Midbrain (tissue), 1 donor: ENCODE results near the gene NRBP1.

Experiments used
- DNase-seq: peaks from one replicate; lab custom pipeline; 2025; lab: John Stamatoyannopoulos, UW

NRBP1 gene

DNA sequence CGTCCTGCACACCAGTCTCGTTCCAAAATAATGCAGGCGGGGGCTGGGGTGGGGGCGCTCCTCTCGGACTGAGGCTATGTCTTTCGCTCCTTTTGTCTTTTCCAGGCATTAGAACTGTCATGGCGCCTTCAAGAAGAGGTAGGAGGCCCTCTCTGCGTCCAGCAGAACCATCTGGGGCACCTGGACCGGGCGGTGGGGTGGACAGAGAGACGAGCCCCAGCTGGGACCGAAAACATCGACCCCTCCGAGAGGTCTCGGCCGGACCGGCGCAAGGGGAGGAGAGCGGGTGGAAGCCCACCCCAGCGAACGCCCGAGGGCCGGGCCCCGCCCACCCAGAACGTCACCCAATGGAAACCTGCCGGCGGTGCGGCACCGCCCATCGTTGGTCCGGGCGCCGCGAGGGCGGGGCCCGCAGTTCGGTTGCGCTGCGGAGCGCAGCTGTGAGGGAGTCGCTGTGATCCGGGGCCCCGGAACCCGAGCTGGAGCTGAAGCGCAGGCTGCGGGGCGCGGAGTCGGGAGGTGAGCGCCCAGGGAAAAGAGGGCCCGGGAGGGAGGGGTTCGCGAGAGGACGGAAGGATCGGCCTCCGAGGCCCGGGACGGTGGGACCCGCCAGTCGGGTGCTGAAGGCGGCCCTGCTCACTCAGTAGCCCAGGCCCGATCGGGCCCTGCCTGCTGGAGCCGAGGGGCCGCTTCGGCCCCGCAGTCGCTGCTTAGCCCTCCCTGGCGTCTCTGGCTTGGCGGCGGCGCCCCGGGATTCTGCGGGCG lies at the start of gene NRBP1:
Gene NRBP1, plus strand, starts transcription at position 419 of the 765 bp plus-strand sequence. CDS start 4,643 bp downstream, outside the sequence.
- DNase-seq, result peak; percentile 98

DNA sequence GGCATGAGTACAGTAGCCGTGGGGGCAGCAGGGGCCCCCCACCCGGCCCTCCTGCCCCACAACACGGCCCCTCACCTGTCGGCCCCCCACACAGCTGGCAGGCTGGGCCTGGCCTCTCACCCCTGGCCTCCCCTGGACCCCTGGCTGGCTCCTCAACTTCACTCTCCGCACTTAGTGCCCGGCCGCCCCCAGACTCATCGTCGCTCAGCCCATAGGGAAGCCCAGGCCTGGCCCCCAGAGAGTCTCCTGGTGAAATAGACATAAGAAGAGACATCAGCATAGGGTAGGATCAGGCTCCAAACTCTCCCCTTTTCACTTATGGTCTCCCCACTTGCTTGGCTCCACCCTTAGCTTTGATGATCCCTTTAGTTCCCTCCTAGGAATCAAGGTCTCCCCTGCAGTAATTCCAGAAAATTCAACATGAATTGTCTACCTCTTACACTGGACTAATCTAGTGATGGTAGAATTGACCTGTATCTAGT lies 49.6 kb upstream of the NRBP1 start:
- no peak for DNase-seq

DNA sequence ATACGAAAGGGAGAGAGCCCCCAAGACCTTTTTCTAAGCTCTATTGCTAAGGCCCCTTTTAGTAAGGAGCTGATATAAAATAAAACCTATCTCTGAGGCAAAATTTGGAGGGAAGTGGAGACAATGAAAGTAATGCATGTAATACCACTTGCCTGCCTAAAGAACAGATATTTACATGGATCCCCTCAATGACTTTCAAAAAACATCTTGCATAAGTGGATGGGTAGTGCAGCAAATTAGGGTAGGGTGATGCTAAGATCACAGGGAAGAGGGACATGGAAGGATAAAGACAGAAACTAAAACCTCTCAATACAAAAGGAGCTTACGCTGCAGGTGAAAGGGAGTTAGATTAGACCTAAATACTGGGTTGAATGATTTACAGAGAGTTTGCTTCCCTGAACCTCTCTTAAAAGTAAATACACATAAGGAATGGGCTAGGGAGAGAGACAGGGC lies 49.0 kb upstream of the NRBP1 start:
- DNase-seq, result no peak

DNA sequence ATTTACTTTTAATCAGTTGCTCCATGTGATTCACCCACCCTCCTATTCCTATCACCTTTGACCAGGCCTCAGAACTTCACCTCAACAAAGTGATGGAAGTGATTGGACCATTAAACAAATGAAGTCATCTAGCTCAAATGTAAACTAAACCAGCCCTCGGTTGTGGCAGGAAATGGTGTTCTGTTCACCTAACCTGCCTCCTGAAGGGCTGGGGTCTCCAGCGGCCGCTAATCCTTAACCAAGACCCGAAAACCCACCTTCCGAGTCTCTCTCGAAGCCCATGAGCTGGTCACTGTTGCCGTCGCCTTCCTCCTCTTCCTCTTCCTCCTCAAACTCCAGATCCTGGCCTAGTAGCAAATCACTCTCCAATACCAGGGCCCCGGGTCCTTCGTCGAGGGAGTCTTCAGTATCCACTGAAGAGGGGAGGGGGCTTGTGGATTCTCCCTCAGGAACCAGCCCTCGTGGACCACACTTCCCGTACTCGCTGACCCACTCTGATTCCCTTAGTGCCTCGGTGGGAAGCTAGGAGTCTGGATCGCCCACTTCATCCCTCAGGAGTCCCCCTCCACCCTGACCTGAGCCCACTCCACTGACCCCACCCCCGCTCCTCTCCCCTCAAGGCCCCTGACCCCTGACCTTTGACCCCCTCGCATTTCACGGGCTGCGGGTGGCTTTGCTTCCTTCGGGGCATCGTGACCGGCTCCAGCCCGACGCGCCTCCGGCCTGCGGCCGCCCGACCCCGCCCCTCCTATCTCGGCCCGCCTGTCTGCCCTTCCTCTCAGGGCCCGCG lies 48.4 kb upstream of the NRBP1 start:
- DNase-seq, result peak; percentile 81

DNA sequence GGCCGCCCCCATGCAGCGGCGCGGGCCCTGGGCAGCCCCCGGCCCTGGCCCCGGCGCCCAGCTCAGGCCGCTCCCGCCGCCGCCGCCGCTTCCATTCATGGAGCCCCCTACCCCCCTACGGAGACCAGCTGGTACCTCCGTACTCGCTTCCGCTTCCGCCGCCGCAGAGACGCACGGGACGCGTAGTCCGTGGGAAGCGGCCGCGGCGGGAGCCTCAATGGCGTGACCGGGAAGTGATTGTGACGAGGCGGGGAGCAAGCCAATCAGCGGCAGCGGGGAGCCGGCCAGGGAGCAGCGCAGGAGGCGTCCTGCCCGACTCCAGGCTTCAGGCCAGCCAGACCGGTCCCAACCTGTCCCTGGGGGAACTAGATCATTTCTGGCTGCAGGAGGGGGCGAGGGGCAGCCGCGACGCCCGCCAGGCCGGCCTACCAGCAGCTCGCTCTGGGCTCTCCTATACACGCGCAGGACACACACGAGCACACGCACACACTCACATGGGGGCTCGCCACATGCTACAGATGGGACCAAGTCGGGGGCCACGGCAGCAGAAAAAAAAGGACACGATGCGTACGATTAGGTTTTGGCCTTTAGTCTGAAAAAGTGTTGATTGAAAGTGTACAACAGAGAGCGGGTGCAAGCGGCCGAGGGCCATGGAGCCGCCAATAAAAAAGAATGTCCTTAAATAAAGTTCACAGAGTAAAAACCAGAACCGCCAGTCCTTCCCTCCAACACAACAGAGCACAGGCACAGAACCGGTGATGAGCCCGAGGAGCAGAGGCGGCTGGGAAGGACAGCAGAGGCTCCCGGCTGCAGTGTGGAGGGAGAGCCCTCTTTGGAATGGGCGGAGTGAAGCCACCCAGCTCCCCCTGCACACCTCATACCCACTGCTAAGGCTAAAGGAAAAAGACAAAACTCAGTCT lies 47.5 kb upstream of the NRBP1 start, which contains the start of gene ZNF513:
Gene ZNF513, minus strand, starts transcription at position 109 of the 920 bp plus-strand sequence. CDS start 208 bp downstream, outside the sequence.
- peak; percentile 99 for DNase-seq

DNA sequence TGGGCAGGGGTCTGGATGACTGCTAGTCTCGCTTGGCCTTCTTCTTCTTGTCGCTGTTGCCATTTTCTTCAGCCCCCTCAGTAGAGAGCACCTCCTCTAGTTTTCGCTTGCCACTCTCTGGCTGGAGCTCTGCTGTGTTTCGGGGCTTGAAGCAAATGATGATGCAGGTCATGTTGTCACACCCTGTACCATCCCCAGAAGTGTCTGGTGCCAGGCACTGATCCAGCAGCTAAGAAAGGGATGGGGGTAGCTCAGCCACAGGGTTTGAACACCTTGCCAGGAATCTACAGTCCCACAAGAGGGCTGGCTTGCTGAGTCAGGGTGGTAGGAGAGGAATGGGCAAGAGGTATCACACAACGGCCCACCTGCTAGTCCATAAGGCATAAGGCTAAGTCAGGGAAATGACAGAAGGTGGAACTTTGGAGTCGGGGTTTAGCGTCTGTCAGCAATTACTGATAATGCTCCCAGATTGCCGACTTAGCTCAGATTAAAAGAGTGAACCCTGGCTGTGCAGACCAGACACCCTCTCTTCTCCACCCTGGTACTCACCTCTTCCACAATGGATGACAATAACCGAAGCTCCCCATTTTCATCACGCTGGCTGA lies 46.8 kb upstream of the NRBP1 start:
- no peak for DNase-seq

DNA sequence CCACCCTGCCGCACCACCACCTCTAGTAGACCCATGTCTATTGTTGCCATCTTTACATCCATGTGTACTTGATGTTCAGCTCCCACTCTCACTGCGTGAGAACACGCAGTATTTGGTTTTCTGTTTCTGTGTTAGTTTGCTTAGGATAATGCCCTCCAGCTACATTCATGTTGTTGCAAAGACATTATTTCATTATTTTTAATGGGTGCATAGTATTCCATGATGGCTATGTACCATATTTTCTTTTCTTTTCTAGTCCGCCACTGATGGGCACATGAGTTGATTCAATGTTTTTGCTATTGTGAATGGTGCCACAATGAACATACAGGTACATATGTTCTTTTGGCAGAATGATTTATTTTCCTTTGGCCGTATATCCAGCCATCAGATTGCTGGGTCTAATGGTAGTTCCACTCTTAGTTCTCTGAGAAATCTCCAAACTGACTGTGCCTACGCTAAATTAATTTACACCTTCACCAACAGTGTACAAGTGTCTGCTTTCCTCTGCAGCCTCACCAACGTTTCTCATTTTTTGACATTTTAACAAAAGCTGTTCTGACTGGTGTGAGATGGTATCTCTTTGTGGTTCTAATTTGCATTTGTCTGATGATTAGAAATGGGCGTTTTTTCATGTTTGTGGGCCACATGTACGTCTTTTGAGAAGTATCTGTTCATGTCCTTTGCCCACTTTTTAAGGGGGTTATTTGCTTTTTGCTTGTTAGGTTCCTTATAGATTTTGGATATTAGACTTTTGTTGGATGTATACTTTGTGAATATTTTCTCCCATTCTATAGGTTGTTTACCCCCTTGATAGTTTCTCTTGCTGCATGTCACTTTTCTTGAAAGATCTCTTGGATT lies 37.4 kb upstream of the NRBP1 start:
- DNase-seq, result no peak

DNA sequence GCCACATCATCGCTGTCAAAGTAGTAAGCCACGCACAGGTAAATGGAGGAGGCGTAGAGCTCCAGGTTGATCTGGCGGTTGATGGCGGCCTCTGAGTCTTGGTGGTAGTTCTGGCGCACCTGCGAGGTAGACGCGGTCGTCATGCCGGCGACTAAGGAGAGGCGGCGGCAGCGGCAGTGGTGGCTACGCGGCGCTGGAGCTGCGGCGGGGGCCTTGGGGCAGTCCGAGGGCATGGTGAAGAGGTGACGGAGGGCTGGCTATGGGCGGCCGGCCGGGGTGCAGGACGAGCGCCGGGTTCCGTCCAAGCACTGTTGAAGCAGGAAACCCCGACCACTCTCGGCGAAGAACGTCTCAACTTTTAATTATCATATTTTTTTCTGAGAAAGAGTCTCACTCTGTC lies 35.2 kb upstream of the NRBP1 start:
- DNase-seq, result no peak

DNA sequence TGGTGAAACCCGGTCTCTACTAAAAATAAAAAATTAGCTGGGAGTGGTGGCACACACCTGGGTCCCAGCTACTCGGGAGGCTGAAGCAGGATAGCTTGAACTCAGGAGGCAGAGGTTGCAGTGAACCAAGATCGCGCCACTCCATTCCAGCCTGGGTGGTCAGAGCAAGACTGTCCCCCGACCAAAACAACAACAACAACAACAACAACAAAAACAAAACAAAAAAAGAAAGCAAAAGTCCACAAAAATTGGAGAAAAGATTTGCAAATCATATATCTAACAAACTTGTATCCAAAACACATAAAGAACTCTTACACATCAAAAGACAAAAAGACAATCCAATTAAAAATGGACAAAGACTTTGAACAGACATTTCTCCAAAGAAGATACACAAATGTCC lies 29.5 kb upstream of the NRBP1 start:
- no peak for DNase-seq

DNA sequence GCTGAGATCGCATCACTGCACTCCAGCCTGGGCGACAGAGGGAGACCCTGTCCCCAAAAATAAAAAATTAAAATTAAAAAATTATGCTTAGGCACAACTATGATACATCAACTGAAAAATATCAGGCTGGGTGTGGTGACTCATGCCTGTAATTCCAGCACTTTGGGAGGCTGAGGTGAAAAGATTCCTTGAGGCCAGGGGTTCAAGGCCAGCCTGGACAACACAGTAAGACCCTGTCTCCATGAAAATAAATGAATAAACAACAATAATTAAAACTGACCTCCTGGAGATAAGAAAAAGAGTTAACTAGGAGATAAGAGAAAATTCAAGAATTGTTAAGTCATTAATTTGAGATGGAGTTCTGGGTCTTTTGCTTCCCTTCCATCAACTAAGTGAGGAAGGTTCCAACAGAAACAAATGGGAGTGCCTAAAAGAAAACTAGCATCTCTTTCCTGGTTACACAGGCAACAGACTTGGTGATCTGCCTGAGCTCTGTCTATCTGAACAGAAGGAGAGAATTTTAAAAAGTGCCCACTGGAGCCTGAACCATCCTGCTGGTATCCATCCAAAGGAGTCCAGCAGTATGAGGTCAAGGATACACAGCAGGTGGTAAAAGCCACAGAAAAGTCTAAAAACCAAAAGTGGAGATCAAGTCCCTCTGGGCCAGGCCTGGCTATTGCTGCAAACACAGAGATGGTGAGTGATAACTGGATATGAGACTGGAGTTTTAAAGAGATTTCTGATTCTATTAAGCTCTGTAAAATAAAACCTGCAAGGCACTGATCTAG lies 27.9 kb upstream of the NRBP1 start:
- no peak for DNase-seq

DNA sequence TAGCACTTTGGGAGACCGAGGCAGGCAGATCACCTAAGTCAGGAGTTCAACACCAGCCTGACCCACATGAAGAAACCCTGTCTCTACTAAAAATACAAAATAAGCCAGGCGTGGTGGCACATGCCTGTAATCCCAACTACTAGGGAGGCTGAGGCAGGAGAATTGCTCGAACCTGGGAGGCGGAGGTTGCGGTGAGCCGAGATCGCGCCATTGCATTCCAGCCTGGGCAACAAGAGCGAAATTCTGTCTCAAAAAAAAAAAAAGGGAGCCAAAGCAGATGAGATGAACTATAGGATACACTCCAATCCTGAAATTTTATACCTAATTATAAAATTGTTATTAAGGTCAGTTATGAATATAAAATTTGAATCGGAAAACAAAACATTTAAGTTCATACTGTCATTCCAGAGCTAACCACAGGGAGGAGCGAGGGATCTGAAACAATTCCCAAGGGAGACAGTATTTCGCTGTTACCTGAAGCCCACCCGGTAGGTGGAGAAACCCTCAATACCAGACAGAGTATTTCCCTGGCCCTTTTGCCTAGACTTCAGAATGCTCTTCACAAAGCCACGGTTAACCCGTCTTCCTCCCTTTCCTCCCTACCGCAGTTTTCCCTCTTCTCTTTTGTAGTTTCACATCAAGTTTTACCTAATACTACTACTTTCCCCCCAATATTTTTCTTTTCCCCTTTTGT lies 20.5 kb upstream of the NRBP1 start:
- DNase-seq, result no peak

DNA sequence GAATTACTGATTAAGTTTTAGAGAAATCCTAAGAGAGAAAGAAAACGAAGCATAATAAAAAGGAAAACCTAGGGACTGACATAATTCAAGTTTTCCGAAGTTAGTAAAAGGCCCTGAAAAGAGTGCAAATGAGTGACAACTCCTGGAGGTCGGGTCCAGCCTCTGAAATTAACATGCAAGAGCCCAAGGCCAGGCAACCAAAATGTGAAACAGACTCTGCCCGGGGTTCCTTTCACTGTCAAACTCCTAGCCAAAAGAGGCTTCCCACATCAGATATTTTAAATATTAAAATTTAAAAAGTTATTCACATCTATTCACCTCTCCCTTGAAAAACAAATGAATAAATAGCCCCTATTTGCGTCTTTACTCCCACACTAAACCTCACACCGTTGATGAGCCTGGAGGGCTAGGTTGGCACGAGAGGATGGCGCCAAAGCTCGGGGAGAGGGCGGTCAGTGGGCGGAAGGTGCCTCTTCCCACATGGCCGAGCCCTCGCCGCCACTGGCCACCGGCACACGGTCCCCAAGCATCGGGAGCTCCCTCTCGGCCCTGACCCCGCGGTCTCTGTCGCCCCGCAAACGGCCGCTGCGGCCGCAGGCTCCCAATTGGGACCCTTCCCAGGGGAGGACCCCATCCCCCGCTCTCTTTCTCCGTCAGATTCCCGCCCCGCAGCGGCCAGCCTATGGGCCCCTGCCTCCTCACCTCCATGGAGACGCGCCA lies 19.7 kb upstream of the NRBP1 start:
- DNase-seq, result no peak

DNA sequence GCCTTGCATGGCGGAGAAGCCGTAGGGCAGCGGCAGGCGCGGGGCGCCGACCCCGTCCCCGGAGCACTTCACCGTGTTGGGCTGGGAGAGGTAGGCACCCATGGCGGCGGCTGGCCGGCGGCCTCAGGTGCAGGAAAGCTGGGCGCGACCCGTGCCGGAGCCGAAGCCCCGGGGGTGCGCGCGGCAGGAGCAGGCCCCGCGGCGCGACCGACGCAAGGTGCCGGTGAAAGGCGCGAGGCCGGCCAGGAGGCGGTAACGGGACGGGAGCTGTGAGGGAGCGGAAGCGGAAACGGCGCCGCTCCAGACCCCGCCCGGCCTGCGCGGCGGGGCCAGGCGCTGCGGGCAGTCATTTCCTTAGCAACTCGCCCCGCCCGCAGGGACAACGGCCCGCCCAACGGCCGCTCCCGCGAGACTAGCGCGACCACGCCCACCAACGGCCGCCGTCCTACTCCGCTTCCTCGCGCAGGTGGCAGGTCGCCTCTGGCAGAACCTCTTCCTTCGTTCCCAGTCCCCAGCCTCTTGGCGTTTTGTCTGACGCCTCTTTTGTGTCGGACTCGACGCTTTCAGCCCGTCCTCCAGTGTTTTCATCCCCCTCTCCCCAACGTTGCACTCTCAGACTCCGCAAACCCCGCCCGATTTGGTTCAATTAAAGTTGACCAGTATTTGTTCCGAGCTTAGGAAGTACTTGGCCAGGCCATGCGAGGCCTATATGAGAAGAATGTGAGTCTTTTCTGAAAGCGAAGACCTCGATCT lies 18.9 kb upstream of the NRBP1 start, which contains the start of gene PPM1G:
Gene PPM1G, minus strand, starts transcription at position 271 of the 753 bp plus-strand sequence. Its CDS starts 169 bp downstream, at position 102.
- DNase-seq, result peak; percentile 97

DNA sequence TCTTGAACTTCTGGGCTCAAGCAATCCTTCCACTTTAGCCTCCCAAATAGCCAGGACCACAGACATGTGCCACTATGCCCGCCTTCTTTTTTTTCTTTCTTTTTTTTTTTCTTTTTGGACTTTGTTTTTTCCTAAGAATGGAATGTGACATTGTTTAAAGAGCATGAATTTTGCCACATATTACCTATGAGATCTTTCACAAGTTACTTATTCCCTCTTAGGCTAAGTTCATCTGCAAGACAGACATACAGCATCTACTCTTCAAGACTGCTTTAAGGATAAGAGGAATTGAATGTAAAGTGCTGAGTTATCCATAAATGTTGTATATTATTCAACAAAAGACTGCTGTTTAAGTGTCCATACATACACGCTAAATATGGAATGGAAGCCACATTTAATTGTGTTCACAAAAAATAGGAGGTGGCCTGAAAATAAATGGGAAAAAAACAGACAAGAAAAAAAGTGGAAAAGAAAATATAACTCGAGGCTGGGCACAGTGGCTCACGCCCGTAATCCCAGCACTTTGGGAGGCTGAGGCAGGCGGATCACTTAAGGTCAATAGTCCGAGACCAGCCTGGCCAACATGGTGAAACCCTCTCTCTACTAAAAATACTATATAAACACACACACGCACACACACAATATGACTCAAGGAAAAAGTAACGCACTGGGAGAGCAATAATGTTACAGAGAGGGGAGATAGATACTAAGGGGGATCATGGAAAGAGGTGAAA lies 15.8 kb upstream of the NRBP1 start:
- no peak for DNase-seq

DNA sequence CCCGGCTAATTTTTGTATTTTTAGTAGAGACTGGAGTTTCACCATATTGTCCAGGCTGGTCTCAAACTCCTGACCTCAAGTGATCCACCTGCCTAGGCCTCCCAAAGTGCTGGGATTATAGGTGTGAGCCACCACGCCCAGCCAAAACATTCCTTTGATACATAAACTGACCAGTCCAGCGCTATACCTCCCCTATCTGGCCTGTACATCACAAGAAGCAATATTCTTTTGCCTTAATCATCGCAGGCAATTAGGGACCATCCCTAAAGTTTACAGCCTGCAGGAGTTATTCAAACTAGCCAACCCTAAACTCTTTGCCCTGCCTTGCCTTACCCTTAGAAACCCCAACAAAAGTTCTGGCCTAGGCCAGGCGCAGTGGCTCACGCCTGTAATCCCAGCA lies 12.3 kb upstream of the NRBP1 start:
- no peak for DNase-seq

DNA sequence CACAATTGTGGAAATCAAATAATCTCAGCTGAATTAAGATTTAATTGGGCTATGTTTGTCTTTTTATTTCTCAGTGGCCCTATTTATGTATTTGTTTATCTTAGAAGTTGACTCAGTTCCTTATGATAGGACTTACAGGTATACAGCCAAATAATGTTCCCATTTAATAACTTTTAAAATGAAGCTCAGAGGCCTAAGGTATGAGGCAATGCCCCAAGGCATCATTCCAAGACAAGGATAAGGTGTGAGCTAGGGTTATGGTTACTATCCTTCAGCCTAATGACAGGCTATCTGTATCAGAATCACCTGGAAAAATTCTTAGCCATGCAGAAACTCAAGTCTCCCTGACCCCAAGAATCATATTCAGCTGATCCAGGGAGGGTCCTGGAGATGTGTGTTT lies 7.4 kb upstream of the NRBP1 start:
- DNase-seq, result no peak
